ENCODE results near the gene P2RY6.

DNA sequence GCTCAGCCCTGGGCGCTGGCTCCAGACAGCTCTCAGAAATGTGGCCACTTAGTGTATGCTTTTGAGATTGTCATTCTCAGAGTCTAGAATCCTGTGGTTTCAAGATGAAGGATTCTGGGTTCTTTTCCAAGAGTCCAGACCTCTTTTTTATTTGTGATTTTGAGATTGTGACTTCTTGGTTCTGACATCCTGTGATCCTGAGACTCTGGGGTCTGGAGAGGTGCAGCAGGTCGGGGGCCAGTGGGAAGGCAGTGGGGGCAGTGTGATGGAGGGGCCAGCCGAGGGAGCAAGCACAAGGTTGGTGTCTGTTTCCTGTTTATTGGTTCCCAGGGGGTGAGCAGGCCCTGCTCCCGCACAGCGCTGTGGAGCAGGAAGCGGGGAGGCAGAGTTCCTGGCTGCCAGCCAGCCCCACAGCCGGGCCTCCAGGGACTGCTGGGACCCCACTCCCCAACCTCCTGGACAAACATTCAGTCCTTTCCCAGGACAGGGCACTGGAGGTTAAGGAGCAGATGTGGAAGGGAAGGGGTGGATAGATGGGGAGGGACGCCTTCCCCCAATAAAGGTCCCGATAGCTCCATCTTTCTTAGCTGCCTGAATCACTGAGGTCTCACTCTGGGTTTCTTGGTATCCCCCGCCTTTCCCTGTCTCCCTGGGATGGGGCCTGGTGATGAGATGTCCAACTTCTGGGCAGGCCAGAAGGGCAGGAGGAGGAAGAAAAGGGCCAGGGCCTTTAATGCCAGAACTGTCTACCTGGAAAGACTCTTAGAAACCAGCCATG lies 49.7 kb downstream of the P2RY6 start:
- TF ChIP-seq, protein P1, sequence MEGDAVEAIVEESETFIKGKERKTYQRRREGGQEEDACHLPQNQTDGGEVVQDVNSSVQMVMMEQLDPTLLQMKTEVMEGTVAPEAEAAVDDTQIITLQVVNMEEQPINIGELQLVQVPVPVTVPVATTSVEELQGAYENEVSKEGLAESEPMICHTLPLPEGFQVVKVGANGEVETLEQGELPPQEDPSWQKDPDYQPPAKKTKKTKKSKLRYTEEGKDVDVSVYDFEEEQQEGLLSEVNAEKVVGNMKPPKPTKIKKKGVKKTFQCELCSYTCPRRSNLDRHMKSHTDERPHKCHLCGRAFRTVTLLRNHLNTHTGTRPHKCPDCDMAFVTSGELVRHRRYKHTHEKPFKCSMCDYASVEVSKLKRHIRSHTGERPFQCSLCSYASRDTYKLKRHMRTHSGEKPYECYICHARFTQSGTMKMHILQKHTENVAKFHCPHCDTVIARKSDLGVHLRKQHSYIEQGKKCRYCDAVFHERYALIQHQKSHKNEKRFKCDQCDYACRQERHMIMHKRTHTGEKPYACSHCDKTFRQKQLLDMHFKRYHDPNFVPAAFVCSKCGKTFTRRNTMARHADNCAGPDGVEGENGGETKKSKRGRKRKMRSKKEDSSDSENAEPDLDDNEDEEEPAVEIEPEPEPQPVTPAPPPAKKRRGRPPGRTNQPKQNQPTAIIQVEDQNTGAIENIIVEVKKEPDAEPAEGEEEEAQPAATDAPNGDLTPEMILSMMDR (IDR thresholded peaks at IDR 0.05), result no peak
- TF ChIP-seq POLR2A (IDR thresholded peaks at IDR 0.05), result no peak

Data from thyroid gland (tissue), 4 donors.